GM12878 (cell line): ENCODE data around the gene NFE2L1. TPM values are rescaled to one million over a fixed set of nuclear protein-coding genes. Genes with fewer than 3 reads are reported as not detected.

Experiments
- ATAC-seq: fragments of 200-7000 bp; cut with Tn5 transposase; 3 replicates; pipeline ENCODE4 v1.9.1; 2020; ENCODE audit warnings: mild to moderate bottlenecking, moderate library complexity
- BruUV-seq: library from RNA; stranded (reverse); fragments of 400-500 nt; replicated peaks from 2 replicates; lab custom pipeline; 2021; lab: Mats Ljungman, UMichigan
- CTCF ChIA-PET: fragments of 300-600 bp; sonication (Branson Sonifier 250); formaldehyde crosslinking; extraction: SDS; loops from one replicate; lab custom pipeline; 2021; ENCODE audit warnings: inconsistent platforms; lab: Yijun Ruan, JAX
- POLR2A ChIA-PET: fragments of 350-600 bp; formaldehyde crosslinking; extraction: SDS; loops from one replicate; lab custom pipeline; 2021; ENCODE audit warnings: inconsistent platforms; lab: Charles Lee
- RAD21 ChIA-PET: fragments of 300-600 bp; sonication (Branson Sonifier 250); formaldehyde crosslinking; loops from one replicate; lab custom pipeline; 2023; ENCODE audit warnings: antibody characterized with exemption; ENCODE audit not compliant: unreplicated experiment; lab: Charles Lee
- SMC1A ChIA-PET: fragments of 300-600 bp; sonication (Branson Sonifier 250); formaldehyde crosslinking; loops from one replicate; lab custom pipeline; 2023; ENCODE audit not compliant: unreplicated experiment, uncharacterized antibody; lab: Charles Lee
- DNase-seq: peaks from one replicate; pipeline ENCODE4 v3.0.0-alpha.2; 2011; ENCODE audit warnings: low read depth, low spot score
- FAIRE-seq: peaks from 3 replicates; lab custom pipeline; 2011; peaks lifted over from hg19 to GRCh38; lab: Jason Lieb, UNC
- H2AFZ ChIP-seq: 2 replicates; pipeline ENCODE4 v1.6.0; 2011; ENCODE audit warnings: low read depth, low read length, control low read depth; ENCODE audit not compliant: control insufficient read depth
- H3K27ac ChIP-seq: 2 replicates; pipeline ENCODE4 v1.5.1; 2011; ENCODE audit warnings: control low read depth; ENCODE audit not compliant: control insufficient read depth, insufficient read depth
- H3K27me3 ChIP-seq, 2 experiments: replicated peaks in 1 of 2; 2 replicates each; pipeline versions ENCODE4 v1.6.0 to v1.6.1; 2011; ENCODE audit warnings: low read length in 1 of 2; ENCODE audit not compliant: control insufficient read depth in 2 of 2, insufficient read depth in 2 of 2
- H3K36me3 ChIP-seq, 2 experiments: 2 replicates each; pipeline ENCODE4 v1.5.1; 2011; ENCODE audit warnings: low read length in 1 of 2; ENCODE audit not compliant: control insufficient read depth in 2 of 2, insufficient read depth in 2 of 2
- H3K4me1 ChIP-seq: 2 replicates; pipeline ENCODE4 v1.6.1; 2011; ENCODE audit warnings: mild to moderate bottlenecking, low read length, moderate library complexity, mixed read lengths; ENCODE audit not compliant: control insufficient read depth, insufficient read depth
- H3K4me2 ChIP-seq: 2 replicates; pipeline ENCODE4 v1.6.0; 2011; ENCODE audit warnings: control low read depth; ENCODE audit not compliant: control insufficient read depth, insufficient read depth
- H3K4me3 ChIP-seq: fragments of 200-600 bp; sonication (generic); 2 replicates; pipeline ENCODE4 v1.5.1; 2016
- H3K79me2 ChIP-seq: 2 replicates; pipeline ENCODE4 v1.6.0; 2011; ENCODE audit warnings: low read length; ENCODE audit not compliant: control insufficient read depth, insufficient read depth
- H3K9ac ChIP-seq: 2 replicates; pipeline ENCODE4 v1.8.0; 2011; ENCODE audit warnings: low read length, control low read depth, mixed read lengths; ENCODE audit not compliant: control insufficient read depth, insufficient read depth
- H3K9me3 ChIP-seq: replicated peaks from 3 replicates; pipeline ENCODE4 v1.5.1; 2011; ENCODE audit warnings: mild to moderate bottlenecking, low read length; ENCODE audit not compliant: control insufficient read depth, insufficient read depth
- H4K20me1 ChIP-seq: 2 replicates; pipeline ENCODE4 v1.6.0; 2011; ENCODE audit not compliant: control insufficient read depth, insufficient read depth
- MYC ChIP-seq: IDR thresholded peaks from 2 replicates; pipeline ENCODE4 v1.6.1; 2011; ENCODE audit warnings: mild to moderate bottlenecking, low read length, moderate library complexity, inconsistent platforms; ENCODE audit not compliant: insufficient read depth, insufficient replicate concordance, insufficient read length, severe bottlenecking
- POLR2A ChIP-seq: IDR thresholded peaks from 2 replicates; pipeline ENCODE4 v1.6.1; 2011; ENCODE audit warnings: low read depth, mild to moderate bottlenecking, low read length
- POLR2AphosphoS5 ChIP-seq: IDR thresholded peaks from 2 replicates; pipeline ENCODE4 v1.6.1; 2011; ENCODE audit warnings: mild to moderate bottlenecking, low read length, inconsistent platforms
- SUPT20H ChIP-seq: IDR thresholded peaks from 2 replicates; pipeline ENCODE4 v1.6.1; 2011; ENCODE audit warnings: low read depth, mild to moderate bottlenecking, low read length, moderate library complexity, borderline replicate concordance; ENCODE audit not compliant: control insufficient read depth
- WGBS: methylation state at CpG from one replicate; pipeline ENCODE4 v1.1.6; 2016; ENCODE audit warnings: low lambda C conversion rate; ENCODE audit not compliant: insufficient replicate concordance, insufficient coverage; ENCODE audit errors: missing lambda C conversion rate; 5-methylcytosine and 5-hydroxymethylcytosine counted together
- in situ Hi-C: fragments of 300-500 bp; cut with MboI; formaldehyde crosslinking; loops from 9 replicates; pipeline ENCODE4 v1.14.3; 2018; ENCODE audit warnings: mixed read lengths
- intact Hi-C: fragments of 100-400 bp; cut with micrococcal nuclease; formaldehyde crosslinking; loops from one replicate; pipeline ENCODE4 v1.14.2; 2022; ENCODE audit not compliant: unreplicated experiment
- polyA plus RNA-seq, 11 experiments: library from polyadenylated mRNA; depleted of rRNA in 4 of 11; unstranded in 6 of 11; stranded (reverse) in 5 of 11; fragments of >200 nt; fragmentation: Nextera tagmentation in 4 of 11; fragmentation: Illumina TruSeq in 1 of 11; extraction: Ambion mirVana in 4 of 11; extraction: Trizol in 1 of 11; gene quantifications; 1 replicate in 1 of 11; 2 replicates in 10 of 11; pipeline versions ENCODE4 v1.2.1 to v1.2.3, GENCODE V29; 2011 to 2016; ENCODE audit warnings: inconsistent platforms in 2 of 11, missing spikeins in 2 of 11, low read depth in 1 of 11
- total RNA-seq, 4 experiments: library from RNA; depleted of rRNA in 3 of 4; stranded (reverse); fragments of >200 nt in 3 of 4; fragmentation: Illumina TruSeq in 1 of 4; extraction: Trizol in 1 of 4; gene quantifications; 2 replicates each; pipeline versions ENCODE4 v1.2.1 to v1.2.3, GENCODE V29; 2013 to 2021

The NFE2L1 gene
- total and polyA plus RNA-seq, 10 of the 15 experiments (the other 5 are each of a cell fraction or from before 2014, with no cell fraction given): 3.8 to 104 (median 26.4) TPM

- Histone ChIP-seq H3K4me3 (no peak overlapping the region), H3K27me3 (no peaks in the 10 kb centered on the region), H3K9me3 (no peaks in the 10 kb centered on the region), H2AFZ (no peak overlapping the region), H3K4me2 (no peak overlapping the region), H3K4me1 (peaks cover 17% of the 10 kb centered on the region), H4K20me1 (no peaks in the 10 kb centered on the region), H3K9ac (no peak overlapping the region), H3K36me3 (peaks cover 37 to 48% of the 10 kb centered on the region in 2 experiments), H3K79me2 (peaks cover 39% of the 10 kb centered on the region), H3K27ac (no peak overlapping the region)
- FAIRE-seq: no peak
- ChIA-PET RAD21 (interaction anchor here (5.7 kb wide), 1 partner anchor 33 kb away, joined by 32 read pairs; no protein-coding TSS in a partner anchor), POLR2A (interaction anchor here (1.6 to 2.2 kb wide), 2 partner anchors 10 to 32 kb away, joined by 3 to 15 read pairs; partner anchors contain the start of gene NFE2L1), SMC1A (interaction anchor here (1.0 to 3.9 kb wide), 5 partner anchors 10 to 28 kb away, joined by 3 to 15 read pairs (median 5); no protein-coding TSS in a partner anchor), CTCF (interaction anchor here (1.3 to 7.2 kb wide), 4 partner anchors 9 to 33 kb away, joined by 5 to 43 read pairs (median 21); no protein-coding TSS in a partner anchor)
- no peak for ATAC-seq
- TSS peak; percentile 38 for BruUV-seq
- intact Hi-C loops: no loop called here
- in situ Hi-C loops: no loop called here
- no peak for TF ChIP-seq SUPT20H
- peak; percentile 33; the same call in 1 of the 2 replicates for TF ChIP-seq POLR2A
- WGBS: 97% methylated on average over 32 of the region's 32 CpGs
- no peak for DNase-seq
Measured at GRCh38 chr17:48059125-48059668, 11.0 kb downstream of the NFE2L1 start.

GRCh38 chr17:48060249-48060648 lies 12.1 kb downstream of the NFE2L1 start:
- no peak for DNase-seq
- SMC1A ChIA-PET: interaction anchor here (0.7 kb wide), 1 partner anchor 866 kb away, joined by 4 read pairs; no protein-coding TSS in a partner anchor
- CTCF ChIA-PET: interaction anchor here (2.9 kb wide), 1 partner anchor 34 kb away, joined by 19 read pairs; no protein-coding TSS in a partner anchor
- in situ Hi-C loops (no loop called here), intact Hi-C loops (no loop called here)
- Histone ChIP-seq H3K27ac (no peak overlapping the region), H3K36me3 (peaks cover 41 to 45% of the 10 kb centered on the region in 2 experiments), H3K27me3 (no peaks in the 10 kb centered on the region), H2AFZ (no peak overlapping the region), H3K4me3 (no peak overlapping the region), H3K4me1 (peaks cover 14% of the 10 kb centered on the region), H3K4me2 (no peak overlapping the region), H3K79me2 (peaks cover 30% of the 10 kb centered on the region), H3K9ac (no peak overlapping the region), H3K9me3 (no peaks in the 10 kb centered on the region), H4K20me1 (no peaks in the 10 kb centered on the region)
- TF ChIP-seq POLR2AphosphoS5: peak; percentile 37; the same call in 1 of the 2 replicates
- TF ChIP-seq MYC: no peak
- FAIRE-seq: no peak
- POLR2A ChIA-PET: interaction anchor here (1.6 to 3.0 kb wide), 2 partner anchors 10 to 33 kb away, joined by 3 to 11 read pairs; no protein-coding TSS in a partner anchor
- RAD21 ChIA-PET: interaction anchor here (0.6 to 2.5 kb wide), 3 partner anchors 11 to 106 kb away, joined by 3 to 6 read pairs (median 3); no protein-coding TSS in a partner anchor
- 94% methylated on average over 7 of the region's 7 CpGs for WGBS
- ATAC-seq: no peak
- BruUV-seq: no TSS peak
